HL-60 (cell line): ENCODE results near the gene EPHB2.

Source experiments
- DNase-seq, 2 experiments: peaks; one replicate each; pipeline ENCODE4 v3.0.0-alpha.2; 2010 to 2020; ENCODE audit warnings: low read depth in 1 of 2, low spot score in 1 of 2
- H3K27ac ChIP-seq: fragments of 250-450 bp; sonication (Bioruptor Pico); replicated peaks from 2 replicates; pipeline ENCODE4 v1.5.1; 2020; ENCODE audit warnings: mild to moderate bottlenecking, moderate library complexity
- H3K27me3 ChIP-seq: fragments of 250-450 bp; sonication (Bioruptor Pico); 2 replicates; pipeline ENCODE4 v1.5.1; 2021; ENCODE audit warnings: mild to moderate bottlenecking, moderate library complexity; ENCODE audit not compliant: insufficient read depth, poor library complexity, severe bottlenecking
- H3K4me3 ChIP-seq: replicated peaks from 2 replicates; pipeline ENCODE4 v1.5.1; 2011; ENCODE audit warnings: mild to moderate bottlenecking, control low read depth, low read length; ENCODE audit not compliant: insufficient read depth
- GABPA ChIP-seq: IDR thresholded peaks from 2 replicates; pipeline ENCODE4 v1.6.1; 2012; ENCODE audit warnings: low read depth
- POLR2AphosphoS5 ChIP-seq: IDR thresholded peaks from 2 replicates; pipeline ENCODE4 v1.6.1; 2012; ENCODE audit warnings: low read depth
- SPI1 ChIP-seq: IDR thresholded peaks from 2 replicates; pipeline ENCODE4 v1.6.1; 2012; ENCODE audit warnings: low read depth, mild to moderate bottlenecking, borderline replicate concordance
- TF ChIP-seq, protein P1 (sequence below): IDR thresholded peaks from 2 replicates; pipeline ENCODE4 v1.6.1; 2012; ENCODE audit warnings: low read depth; ENCODE audit not compliant: insufficient replicate concordance
- TF ChIP-seq, protein P2 (sequence below): IDR thresholded peaks from one replicate; pipeline ENCODE4 v1.5.1; 2011; ENCODE audit warnings: low read length, control low read depth, inconsistent platforms; ENCODE audit not compliant: insufficient read depth

Gene EPHB2

DNA sequence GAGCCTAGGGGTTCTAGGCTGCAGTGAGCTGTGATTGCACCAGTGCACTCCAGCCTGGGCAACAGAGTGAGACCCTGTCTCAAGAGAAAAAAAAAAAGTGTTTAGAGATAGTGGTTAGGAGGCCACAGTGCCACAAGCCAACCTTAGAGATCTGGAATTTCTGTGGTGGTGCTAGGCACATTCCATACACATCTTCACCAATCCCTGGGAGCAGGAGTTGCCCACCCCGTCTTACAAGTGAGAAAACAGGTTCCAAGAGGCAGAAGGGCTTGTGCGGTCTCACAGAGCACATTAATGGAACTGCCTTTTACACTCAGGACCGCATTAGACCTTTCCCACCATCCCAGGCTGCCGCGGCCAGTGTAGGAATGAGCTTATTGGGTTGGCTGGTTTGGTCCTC lies 93.2 kb downstream of the EPHB2 start:
- no peak for DNase-seq
- Histone ChIP-seq H3K4me3 (no peak overlapping the region), H3K27ac (no peak overlapping the region), H3K27me3 (no peaks in the 10 kb centered on the region)
- no peak for TF ChIP-seq GABPA
- TF ChIP-seq POLR2AphosphoS5: no peak
- TF ChIP-seq, protein P1, sequence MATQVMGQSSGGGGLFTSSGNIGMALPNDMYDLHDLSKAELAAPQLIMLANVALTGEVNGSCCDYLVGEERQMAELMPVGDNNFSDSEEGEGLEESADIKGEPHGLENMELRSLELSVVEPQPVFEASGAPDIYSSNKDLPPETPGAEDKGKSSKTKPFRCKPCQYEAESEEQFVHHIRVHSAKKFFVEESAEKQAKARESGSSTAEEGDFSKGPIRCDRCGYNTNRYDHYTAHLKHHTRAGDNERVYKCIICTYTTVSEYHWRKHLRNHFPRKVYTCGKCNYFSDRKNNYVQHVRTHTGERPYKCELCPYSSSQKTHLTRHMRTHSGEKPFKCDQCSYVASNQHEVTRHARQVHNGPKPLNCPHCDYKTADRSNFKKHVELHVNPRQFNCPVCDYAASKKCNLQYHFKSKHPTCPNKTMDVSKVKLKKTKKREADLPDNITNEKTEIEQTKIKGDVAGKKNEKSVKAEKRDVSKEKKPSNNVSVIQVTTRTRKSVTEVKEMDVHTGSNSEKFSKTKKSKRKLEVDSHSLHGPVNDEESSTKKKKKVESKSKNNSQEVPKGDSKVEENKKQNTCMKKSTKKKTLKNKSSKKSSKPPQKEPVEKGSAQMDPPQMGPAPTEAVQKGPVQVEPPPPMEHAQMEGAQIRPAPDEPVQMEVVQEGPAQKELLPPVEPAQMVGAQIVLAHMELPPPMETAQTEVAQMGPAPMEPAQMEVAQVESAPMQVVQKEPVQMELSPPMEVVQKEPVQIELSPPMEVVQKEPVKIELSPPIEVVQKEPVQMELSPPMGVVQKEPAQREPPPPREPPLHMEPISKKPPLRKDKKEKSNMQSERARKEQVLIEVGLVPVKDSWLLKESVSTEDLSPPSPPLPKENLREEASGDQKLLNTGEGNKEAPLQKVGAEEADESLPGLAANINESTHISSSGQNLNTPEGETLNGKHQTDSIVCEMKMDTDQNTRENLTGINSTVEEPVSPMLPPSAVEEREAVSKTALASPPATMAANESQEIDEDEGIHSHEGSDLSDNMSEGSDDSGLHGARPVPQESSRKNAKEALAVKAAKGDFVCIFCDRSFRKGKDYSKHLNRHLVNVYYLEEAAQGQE: no peak
- TF ChIP-seq SPI1: no peak
- TF ChIP-seq, protein P2, sequence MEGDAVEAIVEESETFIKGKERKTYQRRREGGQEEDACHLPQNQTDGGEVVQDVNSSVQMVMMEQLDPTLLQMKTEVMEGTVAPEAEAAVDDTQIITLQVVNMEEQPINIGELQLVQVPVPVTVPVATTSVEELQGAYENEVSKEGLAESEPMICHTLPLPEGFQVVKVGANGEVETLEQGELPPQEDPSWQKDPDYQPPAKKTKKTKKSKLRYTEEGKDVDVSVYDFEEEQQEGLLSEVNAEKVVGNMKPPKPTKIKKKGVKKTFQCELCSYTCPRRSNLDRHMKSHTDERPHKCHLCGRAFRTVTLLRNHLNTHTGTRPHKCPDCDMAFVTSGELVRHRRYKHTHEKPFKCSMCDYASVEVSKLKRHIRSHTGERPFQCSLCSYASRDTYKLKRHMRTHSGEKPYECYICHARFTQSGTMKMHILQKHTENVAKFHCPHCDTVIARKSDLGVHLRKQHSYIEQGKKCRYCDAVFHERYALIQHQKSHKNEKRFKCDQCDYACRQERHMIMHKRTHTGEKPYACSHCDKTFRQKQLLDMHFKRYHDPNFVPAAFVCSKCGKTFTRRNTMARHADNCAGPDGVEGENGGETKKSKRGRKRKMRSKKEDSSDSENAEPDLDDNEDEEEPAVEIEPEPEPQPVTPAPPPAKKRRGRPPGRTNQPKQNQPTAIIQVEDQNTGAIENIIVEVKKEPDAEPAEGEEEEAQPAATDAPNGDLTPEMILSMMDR: no peak

DNA sequence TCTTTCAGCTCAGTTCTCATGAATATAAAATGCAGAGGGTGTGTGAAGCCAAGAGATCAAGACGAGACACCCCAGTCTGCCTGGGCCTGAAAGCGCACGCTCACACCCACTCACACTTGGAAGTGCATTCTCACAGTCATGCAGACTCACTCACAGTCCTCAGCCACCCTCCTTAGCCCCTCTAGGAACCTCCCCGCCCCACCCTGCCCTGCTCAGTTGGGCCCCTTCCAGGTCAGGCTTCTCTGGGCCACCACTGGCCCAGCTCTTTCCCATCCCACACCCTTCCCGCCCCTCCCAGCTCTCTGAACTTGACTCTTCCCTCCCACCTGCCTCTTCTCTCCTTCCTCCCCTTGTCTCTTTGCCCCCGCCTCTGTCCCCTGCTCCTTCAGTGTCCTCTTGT lies 93.8 kb downstream of the EPHB2 start:
- Histone ChIP-seq H3K4me3 (no peak overlapping the region), H3K27me3 (no peaks in the 10 kb centered on the region), H3K27ac (no peak overlapping the region)
- TF ChIP-seq, protein P1: no peak
- TF ChIP-seq, protein P2: no peak
- no peak for TF ChIP-seq GABPA
- TF ChIP-seq POLR2AphosphoS5: no peak
- DNase-seq: no peak

DNA sequence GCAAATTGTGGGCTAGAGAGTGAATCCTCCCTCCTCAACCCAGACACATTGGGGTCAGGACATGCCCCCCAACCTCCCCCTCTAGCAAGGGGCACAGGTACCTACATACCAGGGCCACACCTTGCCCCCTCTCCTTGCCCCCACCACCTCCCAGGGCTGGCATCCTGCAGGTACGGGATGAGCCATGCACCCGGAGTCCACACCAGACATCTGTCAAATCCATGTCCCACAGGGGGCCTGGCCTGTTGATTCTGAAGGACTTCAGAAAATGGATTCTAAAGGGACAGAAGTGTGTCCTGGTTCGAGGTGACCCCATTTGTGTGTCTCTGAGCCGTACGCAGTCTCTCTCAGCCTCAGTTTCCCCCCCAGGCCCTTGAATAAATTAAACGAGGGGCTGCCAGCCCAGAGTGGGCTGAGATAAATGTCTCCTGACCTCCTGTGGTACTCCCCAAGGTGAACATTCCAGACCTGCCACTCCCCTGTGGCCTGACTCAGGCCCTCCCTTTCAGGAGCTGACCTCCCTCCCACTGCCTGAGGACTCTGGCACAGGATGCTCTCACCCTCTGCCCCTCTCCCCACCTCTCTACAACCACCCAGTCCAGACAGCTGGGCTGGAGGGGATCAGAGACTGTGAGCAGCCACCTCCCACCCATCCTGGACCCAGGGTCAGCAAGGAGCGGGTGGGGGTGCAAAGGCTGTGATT lies 94.5 kb downstream of the EPHB2 start:
- H3K27me3 ChIP-seq: no peaks in the 10 kb centered on the region
- no peak overlapping the region for H3K27ac ChIP-seq
- TF ChIP-seq SPI1 (no peak), GABPA (no peak)
- TF ChIP-seq, protein P1: no peak
- no peak for DNase-seq
- H3K4me3 ChIP-seq: no peak overlapping the region
